Ectodermal cell (in vitro differentiated cells): ENCODE data around the gene TXNDC8.

ENCODE experiments used
- H3K27ac ChIP-seq: 2 replicates; pipeline ENCODE4 v1.7.0; 2013; ENCODE audit warnings: mild to moderate bottlenecking, low read depth, low read length; ENCODE audit not compliant: insufficient read depth, poor library complexity, severe bottlenecking
- H3K27me3 ChIP-seq: 2 replicates; pipeline ENCODE4 v1.7.0; 2013; ENCODE audit warnings: mild to moderate bottlenecking, low read length; ENCODE audit not compliant: insufficient read depth, control insufficient read depth, poor library complexity, severe bottlenecking
- H3K36me3 ChIP-seq: one replicate; pipeline ENCODE4 v1.7.0; 2013; ENCODE audit warnings: low read length; ENCODE audit not compliant: control insufficient read depth, insufficient read depth
- H3K4me1 ChIP-seq: one replicate; pipeline ENCODE4 v1.7.0; 2013; ENCODE audit warnings: low read length; ENCODE audit not compliant: control insufficient read depth, insufficient read depth
- H3K4me3 ChIP-seq: 2 replicates; pipeline ENCODE4 v1.7.0; 2013; ENCODE audit warnings: low read depth, low read length, control low read depth; ENCODE audit not compliant: insufficient read depth
- H3K9me3 ChIP-seq: 2 replicates; pipeline ENCODE4 v1.7.0; 2013; ENCODE audit warnings: mild to moderate bottlenecking, low read length, moderate library complexity; ENCODE audit not compliant: control insufficient read depth
- WGBS, 2 experiments: methylation state at CpG; one replicate each; pipeline ENCODE4 v1.1.7; 2013; ENCODE audit warnings: missing lambda C conversion rate in 2 of 2; 5-methylcytosine and 5-hydroxymethylcytosine counted together

The TXNDC8 gene

DNA sequence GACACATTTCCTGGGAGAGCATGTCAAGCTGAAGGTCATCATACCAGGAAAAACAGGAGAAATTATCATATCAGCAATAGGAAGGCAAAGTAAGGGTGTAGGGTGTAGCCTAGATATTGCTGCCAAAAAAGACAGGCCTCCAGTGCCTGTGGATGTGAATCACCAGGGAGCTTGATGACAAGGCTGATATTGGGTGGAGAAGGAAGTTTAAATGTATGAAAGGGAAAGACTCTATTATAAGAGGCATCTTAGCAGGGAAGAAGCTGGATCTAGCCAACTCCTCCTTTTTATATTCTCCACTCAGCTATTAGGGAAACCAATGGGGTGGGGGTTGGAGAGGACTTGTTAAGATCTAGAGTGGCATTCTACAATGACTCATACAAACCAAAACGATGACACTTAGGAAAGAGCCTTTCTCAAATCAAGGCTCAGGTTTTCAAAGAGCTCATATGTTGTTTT, 13.4 kb upstream of the TXNDC8 start:
- Histone ChIP-seq H3K4me3 (no peak overlapping the region), H3K36me3 (no peaks in the 10 kb centered on the region), H3K27ac (no peak overlapping the region), H3K4me1 (no peaks in the 10 kb centered on the region), H3K27me3 (no peaks in the 10 kb centered on the region), H3K9me3 (no peaks in the 10 kb centered on the region)
- WGBS, 2 experiments = 63 to 100% methylated on average over 1 of the region's 1 CpG

DNA sequence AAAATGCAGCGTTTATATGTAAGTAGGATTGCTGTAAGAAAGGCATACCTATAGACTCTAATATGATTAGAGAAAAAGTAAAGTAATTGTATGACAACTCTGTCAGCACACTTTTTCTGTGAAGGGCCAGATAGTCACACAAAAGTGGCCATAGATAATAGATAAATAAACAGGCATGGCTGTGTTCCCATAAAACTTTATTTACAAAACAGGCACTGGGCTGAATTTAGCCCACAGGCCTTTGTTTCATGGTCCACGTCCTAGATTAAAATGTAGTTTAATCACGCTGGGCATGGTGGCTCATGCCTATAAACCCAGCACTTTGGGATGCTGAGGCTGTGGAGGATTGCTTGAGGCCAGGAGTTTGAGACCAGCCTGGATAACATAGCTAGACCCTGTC, 8.7 kb upstream of the TXNDC8 start:
- no peaks in the 10 kb centered on the region for H3K4me1 ChIP-seq
- no peaks in the 10 kb centered on the region for H3K27me3 ChIP-seq
- no peak overlapping the region for H3K4me3 ChIP-seq
- H3K27ac ChIP-seq = no peak overlapping the region
- no peaks in the 10 kb centered on the region for H3K9me3 ChIP-seq
- WGBS, 2 experiments = 40 to 42% methylated on average over 2 of the region's 3 CpGs
- no peaks in the 10 kb centered on the region for H3K36me3 ChIP-seq

DNA sequence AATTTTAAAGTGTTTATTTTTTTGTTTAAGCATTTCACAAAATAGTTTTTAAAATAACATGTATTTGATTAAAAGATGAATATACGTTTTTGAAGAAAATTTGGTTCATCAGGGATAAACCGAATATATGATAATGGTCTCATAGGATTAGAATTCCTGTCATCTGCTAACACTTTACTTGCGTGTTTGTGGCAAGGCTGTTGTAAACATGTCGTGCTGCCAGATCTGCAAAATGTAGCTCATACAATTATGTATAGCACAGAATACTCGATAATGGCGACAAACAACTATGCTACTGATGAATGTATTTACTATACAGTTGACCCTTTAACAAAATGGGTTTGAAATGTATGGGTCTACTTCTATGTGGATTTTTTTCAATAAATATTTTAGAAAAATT, 7.2 kb upstream of the TXNDC8 start:
- WGBS, 2 experiments = 87 to 94% methylated on average over 4 of the region's 6 CpGs
- no peak overlapping the region for H3K27ac ChIP-seq
- H3K9me3 ChIP-seq = no peaks in the 10 kb centered on the region
- no peaks in the 10 kb centered on the region for H3K36me3 ChIP-seq
- no peaks in the 10 kb centered on the region for H3K4me1 ChIP-seq
- no peaks in the 10 kb centered on the region for H3K27me3 ChIP-seq
- no peak overlapping the region for H3K4me3 ChIP-seq

DNA sequence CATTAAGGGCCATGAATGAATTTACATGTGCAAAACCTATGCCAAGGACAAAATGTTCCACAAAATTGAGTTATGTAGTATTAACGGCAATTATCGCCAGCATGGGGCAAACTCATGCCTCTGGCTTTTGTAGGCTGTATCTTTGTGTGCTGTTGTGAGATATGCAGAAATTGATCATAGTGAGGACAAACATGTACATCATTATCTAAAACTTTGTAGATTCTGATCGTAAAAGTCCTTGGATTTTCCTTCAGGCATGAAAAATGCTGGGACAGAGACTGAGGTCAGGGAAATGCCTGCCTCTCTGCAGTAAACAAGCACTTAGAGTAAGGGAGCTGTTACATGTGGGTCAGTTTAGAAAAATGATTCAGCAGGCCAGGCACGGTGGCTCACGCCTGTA, 5.9 kb upstream of the TXNDC8 start:
- Histone ChIP-seq H3K9me3 (no peaks in the 10 kb centered on the region), H3K4me3 (no peak overlapping the region), H3K4me1 (no peaks in the 10 kb centered on the region), H3K36me3 (no peaks in the 10 kb centered on the region), H3K27ac (no peak overlapping the region), H3K27me3 (no peaks in the 10 kb centered on the region)
- 89 to 91% methylated on average over 5 of the region's 5 CpGs for WGBS, 2 experiments

DNA sequence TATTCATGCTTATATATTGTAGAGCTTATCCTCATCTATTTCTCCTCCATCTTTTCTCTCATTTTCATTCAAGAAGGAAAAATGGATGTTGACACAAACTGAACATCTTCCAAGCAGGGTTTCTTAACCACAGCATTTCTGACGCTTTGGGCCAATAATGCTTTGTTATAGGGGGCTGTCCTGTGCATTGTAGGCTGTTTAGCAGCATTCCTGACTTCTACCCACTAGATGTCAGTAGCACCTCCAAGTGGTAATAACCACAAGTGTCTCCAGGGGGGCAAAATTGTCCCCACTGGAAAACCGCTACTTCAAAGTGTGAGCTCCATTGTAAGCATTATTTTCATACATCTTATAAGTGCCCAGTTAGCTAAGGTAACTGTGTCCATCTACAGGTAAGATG, 2.6 kb upstream of the TXNDC8 start:
- no peaks in the 10 kb centered on the region for H3K27me3 ChIP-seq
- H3K9me3 ChIP-seq = no peaks in the 10 kb centered on the region
- H3K4me1 ChIP-seq = no peaks in the 10 kb centered on the region
- H3K4me3 ChIP-seq = no peak overlapping the region
- no peaks in the 10 kb centered on the region for H3K36me3 ChIP-seq
- no peak overlapping the region for H3K27ac ChIP-seq
- WGBS, 2 experiments = 58 to 73% methylated on average over 2 of the region's 2 CpGs

DNA sequence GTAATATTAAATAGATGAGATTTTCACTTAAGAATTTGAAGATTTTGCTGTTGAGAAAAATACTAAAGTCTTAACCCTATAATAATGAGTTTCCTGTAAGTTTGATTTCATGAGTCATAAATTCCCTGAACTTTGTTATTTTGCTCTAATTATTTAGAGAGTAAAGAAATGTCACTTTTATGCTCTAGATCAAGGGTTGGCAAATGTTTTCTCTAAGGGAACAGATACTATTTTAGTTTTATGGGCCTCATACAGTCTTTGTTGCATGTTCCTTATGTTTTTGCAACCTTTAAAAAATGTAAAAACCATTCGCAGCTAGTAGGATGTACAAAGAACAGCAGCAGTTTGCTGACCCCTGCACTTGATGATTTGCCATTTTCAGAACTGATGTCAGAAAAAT, 480 bp upstream of the TXNDC8 start:
- 88 to 90% methylated on average over 1 of the region's 1 CpG for WGBS, 2 experiments
- Histone ChIP-seq H3K9me3 (no peaks in the 10 kb centered on the region), H3K4me1 (no peaks in the 10 kb centered on the region), H3K27me3 (no peaks in the 10 kb centered on the region), H3K27ac (no peak overlapping the region), H3K4me3 (no peak overlapping the region), H3K36me3 (no peaks in the 10 kb centered on the region)

DNA sequence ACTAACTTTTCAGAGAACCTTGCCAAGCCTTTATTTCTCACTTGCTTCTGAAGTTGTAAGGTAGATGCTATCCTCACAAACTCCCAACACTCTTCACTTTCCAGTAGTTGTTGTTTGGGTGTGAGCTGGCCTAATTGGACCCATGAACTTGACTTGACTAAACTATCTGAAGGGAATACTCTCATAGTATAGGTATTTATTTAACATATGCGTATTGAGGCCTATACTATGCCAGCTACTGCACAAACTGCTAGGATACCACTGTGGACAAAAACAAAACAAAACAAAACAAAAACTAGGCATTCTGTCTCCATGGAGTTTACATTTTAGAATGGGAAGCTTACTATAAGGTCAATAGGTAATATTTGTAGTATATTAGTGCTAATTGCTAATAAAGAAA, 1.3 kb downstream of the TXNDC8 start:
- no peak overlapping the region for H3K27ac ChIP-seq
- H3K9me3 ChIP-seq = no peaks in the 10 kb centered on the region
- H3K4me3 ChIP-seq = no peak overlapping the region
- 100% methylated on average over 1 of the region's 1 CpG; no CpG with 5 or more reads in 1 of the 2 experiments for WGBS, 2 experiments
- no peaks in the 10 kb centered on the region for H3K27me3 ChIP-seq
- H3K4me1 ChIP-seq = no peaks in the 10 kb centered on the region
- no peaks in the 10 kb centered on the region for H3K36me3 ChIP-seq

DNA sequence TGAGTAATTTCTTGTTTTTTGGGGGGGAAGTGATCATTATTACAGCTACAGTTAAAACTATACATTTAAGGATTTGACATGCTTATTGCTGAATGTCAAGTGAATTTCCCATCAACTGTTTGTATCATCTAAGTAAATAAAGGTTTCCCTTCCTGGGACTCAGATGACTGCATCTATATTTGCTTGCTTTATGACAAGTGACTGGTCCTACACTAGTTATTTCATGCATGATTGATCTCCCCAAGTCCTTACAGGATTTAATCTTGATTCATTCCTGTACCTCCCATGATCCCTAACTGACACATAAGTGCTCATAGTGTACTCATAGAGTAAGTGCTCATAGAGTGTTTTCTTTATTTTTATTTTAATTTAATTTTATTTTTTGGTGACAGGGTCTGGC, 2.8 kb downstream of the TXNDC8 start:
- Histone ChIP-seq H3K36me3 (no peaks in the 10 kb centered on the region), H3K9me3 (no peaks in the 10 kb centered on the region)

DNA sequence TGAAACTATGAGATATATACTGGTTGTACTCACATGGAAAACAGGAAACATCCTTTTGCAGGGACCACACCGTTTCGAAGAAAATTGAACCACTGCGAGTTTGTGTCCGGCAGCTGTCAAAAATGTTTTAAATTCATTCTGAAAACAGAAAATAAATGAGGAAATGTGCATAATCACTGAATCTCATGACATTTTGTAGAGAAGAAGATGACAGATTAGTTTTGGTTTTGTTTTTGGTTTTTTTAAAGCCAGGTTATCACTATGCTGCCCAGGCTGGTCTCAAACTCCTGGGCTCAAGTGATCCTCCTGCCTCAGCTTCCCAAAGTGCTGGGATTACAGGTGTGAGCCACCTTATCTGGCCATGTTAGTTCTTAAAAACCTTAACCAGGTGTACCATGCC, 3.5 kb downstream of the TXNDC8 start:
- H3K36me3 ChIP-seq = no peaks in the 10 kb centered on the region
- no peaks in the 10 kb centered on the region for H3K9me3 ChIP-seq
- no peaks in the 10 kb centered on the region for H3K27me3 ChIP-seq
- no peak overlapping the region for H3K27ac ChIP-seq
- H3K4me1 ChIP-seq = no peaks in the 10 kb centered on the region
- H3K4me3 ChIP-seq = no peak overlapping the region
- 94 to 95% methylated on average over 4 of the region's 4 CpGs for WGBS, 2 experiments

More for the DNA sequence above, 2.8 kb downstream of the TXNDC8 start:
- H3K4me1 ChIP-seq = no peaks in the 10 kb centered on the region
- H3K4me3 ChIP-seq = no peak overlapping the region
- no peak overlapping the region for H3K27ac ChIP-seq
- no peaks in the 10 kb centered on the region for H3K27me3 ChIP-seq

DNA sequence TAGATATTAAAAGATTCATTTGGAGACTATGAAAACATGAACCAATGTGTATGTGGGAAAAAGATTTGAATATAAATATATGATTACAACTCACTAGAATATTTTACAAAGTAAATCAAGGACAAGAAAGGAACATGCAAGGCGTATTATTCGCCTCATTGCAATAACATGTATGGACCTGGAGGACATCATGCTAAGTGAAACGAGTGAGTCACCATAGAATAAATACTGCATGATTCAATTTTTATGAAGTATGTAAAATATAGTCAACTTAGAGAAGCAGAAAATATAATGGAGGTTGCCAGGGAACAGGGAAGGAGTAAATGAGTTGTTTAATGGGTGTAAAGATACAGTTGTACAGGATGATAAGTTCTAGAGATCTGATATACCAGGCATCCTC, 4.9 kb downstream of the TXNDC8 start:
- Histone ChIP-seq H3K27me3 (no peaks in the 10 kb centered on the region), H3K9me3 (no peaks in the 10 kb centered on the region), H3K27ac (no peak overlapping the region), H3K36me3 (no peaks in the 10 kb centered on the region), H3K4me1 (no peaks in the 10 kb centered on the region), H3K4me3 (no peak overlapping the region)
- WGBS, 2 experiments = 94 to 95% methylated on average over 3 of the region's 3 CpGs

DNA sequence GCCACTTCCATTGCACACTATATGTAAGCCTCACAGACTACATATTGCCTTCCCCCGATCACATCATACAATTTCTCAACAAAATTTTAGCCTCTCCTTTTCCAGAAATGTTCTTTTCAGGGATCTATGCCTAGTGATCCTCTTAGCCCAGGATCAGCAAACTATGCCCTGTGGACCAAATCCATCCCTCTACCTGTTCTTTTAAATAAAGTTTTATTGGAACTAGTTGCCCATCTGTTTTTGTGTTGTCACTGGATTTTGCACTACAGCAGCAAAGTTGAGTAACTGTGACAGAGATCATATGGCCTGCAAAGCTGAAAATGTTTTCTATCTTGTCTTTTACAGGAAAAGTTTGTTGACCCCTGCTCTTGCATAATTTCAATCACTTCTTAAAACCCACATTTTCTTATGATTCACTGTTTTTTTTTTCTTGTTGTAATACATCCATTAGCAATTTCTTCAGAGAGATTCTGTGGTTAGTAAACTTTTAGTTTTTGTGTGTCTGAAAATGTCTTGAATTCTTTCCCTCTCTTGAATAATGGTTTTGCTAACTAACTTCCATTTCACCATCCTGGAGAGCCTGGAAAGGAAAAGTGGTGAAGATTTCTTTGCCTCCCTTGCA, 7.1 kb downstream of the TXNDC8 start:
- no peaks in the 10 kb centered on the region for H3K27me3 ChIP-seq
- no peak overlapping the region for H3K27ac ChIP-seq
- WGBS, 2 experiments = 94 to 96% methylated on average over 1 of the region's 1 CpG
- no peaks in the 10 kb centered on the region for H3K9me3 ChIP-seq
- no peak overlapping the region for H3K4me3 ChIP-seq
- no peaks in the 10 kb centered on the region for H3K36me3 ChIP-seq
- no peaks in the 10 kb centered on the region for H3K4me1 ChIP-seq
